Stimulated activated naive CD8-positive, alpha-beta T cell treated with anti-CD3 and anti-CD28 coated beads, Interleukin-15, amount 100 ng/mL, for 72 hours (primary cell): ENCODE measurements around the gene CNOT6.

Source experiments
- ATAC-seq: fragments of 150-1000 bp; cut with Tn5 transposase; 2 replicates; pipeline ENCODE4 v1.10.0; 2021; ENCODE audit warnings: mild to moderate bottlenecking, moderate library complexity
- DNase-seq, 2 donors: peaks; one replicate each; pipeline ENCODE4 v3.0.0; 2021 to 2022
- H3K27ac Mint-ChIP-seq, 2 donors: one replicate each; pipeline ENCODE4 v1.8.0; 2022; ENCODE audit warnings: mild to moderate bottlenecking in 2 of 2, mixed read lengths in 2 of 2, moderate library complexity in 2 of 2
- H3K27me3 Mint-ChIP-seq: one replicate; pipeline ENCODE4 v1.8.0; 2022; ENCODE audit warnings: mixed read lengths
- H3K4me1 Mint-ChIP-seq: one replicate; pipeline ENCODE4 v1.8.0; 2022; ENCODE audit warnings: mild to moderate bottlenecking, mixed read lengths
- H3K4me3 Mint-ChIP-seq, 2 donors: one replicate each; pipeline ENCODE4 v1.8.0; 2022; ENCODE audit warnings: mild to moderate bottlenecking in 2 of 2, mixed read lengths in 2 of 2, moderate library complexity in 1 of 2
- H3K9me3 Mint-ChIP-seq, 2 donors: one replicate each; pipeline ENCODE4 v1.8.0; 2022; ENCODE audit warnings: mixed read lengths in 2 of 2

CNOT6 gene

GRCh38 chr5:180594311-180595045 lies 100.3 kb downstream of the CNOT6 start:
- H3K4me3 Mint-ChIP-seq: no peak overlapping the region
- H3K4me1 Mint-ChIP-seq: peaks cover 11% of the 10 kb centered on the region
- no peaks in the 10 kb centered on the region for H3K9me3 Mint-ChIP-seq
- peaks cover 40% of the 10 kb centered on the region for H3K27me3 Mint-ChIP-seq
- H3K27ac Mint-ChIP-seq: peak overlapping the region in 1 of 2 donors; percentile 21
- DNase-seq (no peak), ATAC-seq (no peak)

DNA sequence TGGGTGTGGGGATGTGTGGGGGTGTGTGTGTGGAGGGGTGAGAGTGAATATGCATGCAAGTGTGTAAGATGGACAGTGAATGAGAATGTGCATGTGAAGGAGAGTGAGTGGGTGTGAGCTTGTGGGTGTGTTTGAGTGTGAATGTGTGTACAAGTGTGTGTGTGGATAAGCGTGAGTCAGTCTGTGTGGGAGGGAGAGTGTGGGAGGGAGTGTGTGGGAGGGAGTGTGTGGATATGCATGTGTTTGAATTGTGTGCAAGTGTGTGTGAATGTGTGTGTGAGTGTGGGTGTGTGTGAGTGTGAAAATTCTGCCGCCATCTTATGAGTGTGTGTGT lies 100.8 kb downstream of the CNOT6 start:
- Mint-ChIP-seq H3K4me1 (peaks cover 5% of the 10 kb centered on the region), H3K27me3 (peaks cover 35% of the 10 kb centered on the region)

DNA sequence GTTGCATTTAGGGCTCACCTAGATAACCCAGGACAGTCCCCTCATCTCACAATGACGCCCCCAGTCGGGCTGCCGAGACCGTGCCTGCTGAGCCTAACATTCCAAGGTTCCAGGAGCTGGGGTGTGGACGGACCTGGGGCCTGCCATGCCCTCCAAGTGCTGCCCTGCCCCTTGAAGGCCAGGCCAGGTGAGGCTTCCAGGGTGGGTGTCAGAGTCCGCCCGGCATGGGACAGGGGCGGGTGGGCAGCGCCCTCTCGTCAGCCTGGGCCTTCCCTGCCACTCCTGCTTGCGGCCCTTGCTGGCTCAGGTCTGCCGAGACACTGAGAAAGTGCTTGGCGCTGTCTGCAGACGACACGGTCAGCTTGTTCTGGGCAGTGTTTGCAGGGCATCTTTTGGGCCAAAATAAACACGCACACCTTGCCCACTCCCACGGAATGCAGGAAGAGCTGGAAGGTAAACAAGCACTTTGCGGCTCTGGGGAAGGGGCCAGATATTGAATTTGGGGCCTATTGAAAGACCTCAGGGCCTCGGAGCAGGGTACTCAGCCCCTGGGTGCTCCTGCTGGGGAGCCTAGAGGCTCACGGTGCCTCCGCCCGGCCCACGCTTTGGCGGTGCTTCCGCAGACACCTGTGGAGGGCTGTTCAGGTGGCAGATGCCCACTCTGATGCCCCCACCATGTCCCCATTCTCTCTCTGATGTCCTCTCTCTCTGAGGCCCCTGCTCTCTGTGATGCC lies 101.4 kb downstream of the CNOT6 start:
- no peak for DNase-seq
- no peak for ATAC-seq
- Mint-ChIP-seq H3K4me3 (no peak overlapping the region), H3K27ac (peak overlapping the region in 1 of 2 donors; percentile 4), H3K9me3 (no peaks in the 10 kb centered on the region), H3K4me1 (peaks cover 4% of the 10 kb centered on the region), H3K27me3 (peaks cover 30% of the 10 kb centered on the region)

More for the DNA sequence above, 100.8 kb downstream of the CNOT6 start:
- no peak for ATAC-seq
- Mint-ChIP-seq H3K9me3 (no peaks in the 10 kb centered on the region), H3K4me3 (no peak overlapping the region), H3K27ac (no peak overlapping the region)
- no peak for DNase-seq

GRCh38 chr5:180596115-180596667 lies 102.0 kb downstream of the CNOT6 start:
- Mint-ChIP-seq H3K4me1 (peaks cover 4% of the 10 kb centered on the region), H3K9me3 (no peaks in the 10 kb centered on the region), H3K27ac (peak overlapping the region; percentile 4 to 21), H3K4me3 (no peak overlapping the region), H3K27me3 (peaks cover 28% of the 10 kb centered on the region)
- ATAC-seq (no peak), DNase-seq (no peak)

DNA sequence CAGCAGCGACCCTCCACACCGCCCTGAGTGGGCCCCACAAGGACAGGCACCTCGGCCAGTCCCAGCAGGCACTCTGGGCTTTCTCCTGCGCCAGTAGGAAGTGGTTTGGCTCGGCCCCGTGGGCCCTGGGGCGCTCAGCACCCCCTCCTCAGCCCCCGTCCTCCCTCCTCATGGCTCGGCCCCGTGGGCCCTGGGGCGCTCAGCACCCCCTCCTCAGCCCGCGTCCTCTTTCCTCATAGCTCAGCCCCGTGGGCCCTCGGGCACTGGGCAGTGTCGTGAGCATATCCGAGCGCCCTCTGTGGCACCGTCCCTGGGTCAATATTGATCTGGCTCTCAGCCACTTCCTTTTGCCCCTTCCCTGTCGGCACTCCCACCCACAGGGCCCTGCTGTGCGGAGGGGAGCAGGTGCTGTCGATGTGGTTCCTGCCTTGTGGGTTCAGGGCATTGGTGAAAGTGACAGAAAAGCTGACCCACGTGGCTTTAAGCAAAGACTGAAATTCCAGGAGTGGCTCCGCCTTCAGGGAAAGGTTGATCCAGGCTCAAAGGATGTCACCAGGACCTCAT lies 102.6 kb downstream of the CNOT6 start:
- no peak for DNase-seq
- no peaks in the 10 kb centered on the region for H3K9me3 Mint-ChIP-seq
- peaks cover 27% of the 10 kb centered on the region for H3K27me3 Mint-ChIP-seq
- H3K27ac Mint-ChIP-seq: peak overlapping the region in 1 of 2 donors; percentile 78
- no peak overlapping the region for H3K4me3 Mint-ChIP-seq
- H3K4me1 Mint-ChIP-seq: peaks cover 4% of the 10 kb centered on the region
- peak; percentile 28 for ATAC-seq

DNA sequence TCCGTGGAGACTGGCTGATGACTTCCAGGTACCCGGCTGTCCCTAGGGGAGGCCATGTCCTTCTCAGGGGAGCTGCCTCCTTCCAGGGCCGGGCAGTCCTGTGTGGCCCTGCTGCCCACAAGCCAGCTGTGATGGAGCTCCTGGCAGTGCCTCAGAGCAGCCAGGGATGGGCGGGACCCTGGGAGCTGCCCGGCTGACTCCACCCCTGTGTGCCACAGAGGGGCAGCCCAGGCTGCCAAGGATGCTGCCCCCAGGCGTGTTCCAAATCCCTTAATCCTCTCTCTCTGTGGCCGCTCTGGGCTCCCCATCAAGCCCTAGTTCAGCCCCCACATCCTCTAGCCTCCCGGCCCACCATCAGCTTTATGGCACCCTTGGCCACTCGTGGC lies 104.1 kb downstream of the CNOT6 start:
- ATAC-seq (no peak), DNase-seq (peak in 1 of 2 donors; percentile 7)
- Mint-ChIP-seq H3K4me1 (no peaks in the 10 kb centered on the region), H3K4me3 (no peak overlapping the region), H3K27ac (peak overlapping the region in 1 of 2 donors; percentile 85), H3K27me3 (peaks cover 12% of the 10 kb centered on the region), H3K9me3 (no peaks in the 10 kb centered on the region)

- Mint-ChIP-seq H3K4me1 (no peaks in the 10 kb centered on the region), H3K27me3 (peaks cover 5% of the 10 kb centered on the region), H3K27ac (peak overlapping the region in 1 of 2 donors; percentile 85), H3K4me3 (no peak overlapping the region), H3K9me3 (no peaks in the 10 kb centered on the region)
- DNase-seq (no peak), ATAC-seq (no peak)
Measured at GRCh38 chr5:180598797-180599589, 104.8 kb downstream of the CNOT6 start.

DNA sequence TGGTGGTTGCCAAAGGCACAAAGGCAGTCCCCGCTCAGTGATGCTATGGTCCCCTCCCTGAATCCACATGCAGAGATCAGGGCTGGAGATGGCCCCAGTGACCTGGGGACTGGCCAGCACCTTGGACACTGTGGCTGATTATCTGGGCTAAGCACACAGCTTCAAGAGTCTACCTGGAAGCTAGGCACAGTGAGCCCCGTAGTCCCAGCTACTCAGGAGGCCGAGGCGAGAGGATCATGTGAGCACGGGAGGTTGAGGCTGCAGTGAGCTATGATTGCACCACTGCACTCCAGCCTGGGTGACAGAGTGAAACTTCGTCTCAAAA lies 105.4 kb downstream of the CNOT6 start:
- Mint-ChIP-seq H3K9me3 (no peaks in the 10 kb centered on the region), H3K4me1 (no peaks in the 10 kb centered on the region), H3K27ac (no peak overlapping the region), H3K27me3 (no peaks in the 10 kb centered on the region), H3K4me3 (no peak overlapping the region)
- no peak for DNase-seq
- no peak for ATAC-seq

DNA sequence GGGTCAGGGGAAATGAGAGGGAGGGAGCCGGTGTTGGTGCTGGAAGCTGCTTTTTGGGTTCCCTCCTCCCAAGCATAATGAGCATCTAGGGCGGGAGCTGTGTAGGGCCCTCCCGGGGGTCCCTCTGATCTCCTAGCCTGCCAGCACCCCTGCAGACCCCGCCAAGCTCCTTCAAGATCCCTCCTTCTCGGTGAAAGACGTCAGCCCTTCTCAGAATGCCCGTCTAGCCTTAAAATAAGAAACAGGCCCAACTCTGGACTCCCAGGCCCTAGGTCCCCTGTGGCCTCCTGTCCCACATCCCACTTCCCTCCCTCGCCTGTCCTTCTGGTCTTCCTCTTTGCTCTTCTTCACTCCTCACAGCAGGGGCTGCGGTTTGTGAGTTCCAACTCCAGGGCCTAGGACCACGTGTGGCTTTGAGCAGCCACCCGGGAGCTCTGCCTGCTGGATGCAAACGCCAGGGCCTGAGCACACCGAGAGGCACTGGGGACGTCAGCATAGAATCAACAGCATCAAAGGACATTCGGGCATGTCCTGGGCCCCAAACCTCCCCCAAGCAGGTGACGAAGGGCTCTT lies 105.9 kb downstream of the CNOT6 start:
- no peak for ATAC-seq
- Mint-ChIP-seq H3K4me1 (no peaks in the 10 kb centered on the region), H3K27me3 (no peaks in the 10 kb centered on the region), H3K4me3 (no peak overlapping the region), H3K27ac (peak overlapping the region in 1 of 2 donors; percentile 87), H3K9me3 (no peaks in the 10 kb centered on the region)
- DNase-seq: no peak

DNA sequence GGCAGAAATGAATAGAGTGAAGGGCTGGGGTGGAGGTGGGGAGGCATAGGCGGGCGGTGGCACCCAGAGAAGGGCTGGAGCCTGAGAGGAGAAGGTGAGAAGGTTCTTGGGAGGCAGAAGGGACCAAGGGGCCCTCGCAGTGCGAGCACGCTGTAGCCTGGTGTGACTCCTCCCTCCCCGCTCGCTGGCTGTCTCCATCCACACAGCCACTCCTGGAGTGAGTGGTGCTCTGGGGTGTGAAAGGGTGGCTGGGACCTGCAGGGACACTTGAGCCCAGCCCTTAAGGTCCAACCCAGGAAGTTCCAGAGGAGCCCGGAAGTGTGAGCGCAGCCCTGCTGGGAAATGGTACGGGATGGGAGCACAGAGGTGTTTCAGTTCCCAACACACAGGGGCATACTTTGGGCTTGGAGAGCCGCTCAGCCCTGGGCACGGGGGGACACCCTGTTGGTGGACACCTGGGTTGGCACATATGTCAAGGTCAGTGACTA lies 106.4 kb downstream of the CNOT6 start:
- no peak overlapping the region for H3K4me3 Mint-ChIP-seq
- DNase-seq (no peak), ATAC-seq (no peak)
- H3K27me3 Mint-ChIP-seq: no peaks in the 10 kb centered on the region
- H3K27ac Mint-ChIP-seq: no peak overlapping the region
- H3K9me3 Mint-ChIP-seq: no peaks in the 10 kb centered on the region
- peaks cover 2% of the 10 kb centered on the region for H3K4me1 Mint-ChIP-seq

GRCh38 chr5:180601591-180602480 lies 107.7 kb downstream of the CNOT6 start:
- no peak overlapping the region for H3K27ac Mint-ChIP-seq
- no peaks in the 10 kb centered on the region for H3K27me3 Mint-ChIP-seq
- ATAC-seq (no peak), DNase-seq (no peak)
- no peak overlapping the region for H3K4me3 Mint-ChIP-seq
- H3K9me3 Mint-ChIP-seq: no peaks in the 10 kb centered on the region
- peaks cover 12% of the 10 kb centered on the region for H3K4me1 Mint-ChIP-seq

- ATAC-seq (no peak), DNase-seq (no peak)
- Mint-ChIP-seq H3K4me3 (no peak overlapping the region), H3K27me3 (no peaks in the 10 kb centered on the region), H3K9me3 (no peaks in the 10 kb centered on the region), H3K4me1 (peaks cover 12% of the 10 kb centered on the region), H3K27ac (no peak overlapping the region)
Measured at GRCh38 chr5:180602481-180603075, 108.4 kb downstream of the CNOT6 start.

DNA sequence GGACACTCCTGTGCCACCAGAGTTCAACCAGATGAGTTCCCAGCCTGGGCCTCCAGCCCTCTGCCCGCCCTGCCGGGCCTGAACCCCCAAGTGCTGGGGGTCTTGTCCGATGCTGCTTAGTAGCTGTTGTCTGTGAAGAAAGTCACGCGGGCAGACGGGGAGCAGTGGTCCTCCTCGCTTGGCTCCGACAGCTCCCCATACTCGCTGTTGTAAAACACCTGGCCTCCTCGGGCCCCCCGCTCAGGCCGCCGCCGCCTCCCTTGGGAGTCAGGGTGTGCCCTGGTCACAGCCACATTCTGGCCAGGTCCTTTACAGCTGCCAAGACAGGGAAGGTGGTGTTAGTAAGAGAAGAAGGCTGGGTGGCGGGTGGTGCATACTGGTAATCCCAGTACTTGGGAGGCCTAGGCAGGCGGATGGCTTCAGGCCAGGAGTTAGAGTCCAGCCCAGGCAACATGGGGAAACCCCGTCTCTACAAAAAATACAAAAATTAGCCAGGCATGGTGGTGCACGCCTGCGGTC lies 109.0 kb downstream of the CNOT6 start:
- peaks cover 17% of the 10 kb centered on the region for H3K4me1 Mint-ChIP-seq
- no peaks in the 10 kb centered on the region for H3K9me3 Mint-ChIP-seq
- ATAC-seq (no peak), DNase-seq (no peak)
- no peak overlapping the region for H3K27ac Mint-ChIP-seq
- H3K4me3 Mint-ChIP-seq: no peak overlapping the region
- no peaks in the 10 kb centered on the region for H3K27me3 Mint-ChIP-seq

- no peak for DNase-seq
- Mint-ChIP-seq H3K27me3 (no peaks in the 10 kb centered on the region), H3K4me1 (peaks cover 21% of the 10 kb centered on the region), H3K4me3 (no peak overlapping the region), H3K9me3 (no peaks in the 10 kb centered on the region), H3K27ac (no peak overlapping the region)
- ATAC-seq: no peak
Measured at GRCh38 chr5:180604271-180604670, 110.1 kb downstream of the CNOT6 start.
